ENCODE measurements around the gene IER5.

GRCh38 chr1:181061891-181062835 is 26.3 kb upstream of the IER5 start:
- no peak for TF ChIP-seq CTCF (IDR thresholded peaks at IDR 0.05)
- TF ChIP-seq POLR2A (IDR thresholded peaks at IDR 0.05): peak in 1 of 2 donors; percentile 25

Measured in gastroesophageal sphincter (tissue), 3 donors.